HG02571 (cell line): ENCODE results near the gene CFAP57.
"Not testable (repeated sequence)": the region's sequence is repeated elsewhere in the genome, so short reads cannot be mapped to it uniquely, and the experiment has no call there.

ENCODE experiments used
- ATAC-seq: cut with Tn5 transposase; IDR thresholded peaks from one replicate; pipeline ENCODE4 v1.9.1; 2021; ENCODE audit warnings: mild to moderate bottlenecking, moderate library complexity; ENCODE audit not compliant: unreplicated experiment

Gene CFAP57

DNA sequence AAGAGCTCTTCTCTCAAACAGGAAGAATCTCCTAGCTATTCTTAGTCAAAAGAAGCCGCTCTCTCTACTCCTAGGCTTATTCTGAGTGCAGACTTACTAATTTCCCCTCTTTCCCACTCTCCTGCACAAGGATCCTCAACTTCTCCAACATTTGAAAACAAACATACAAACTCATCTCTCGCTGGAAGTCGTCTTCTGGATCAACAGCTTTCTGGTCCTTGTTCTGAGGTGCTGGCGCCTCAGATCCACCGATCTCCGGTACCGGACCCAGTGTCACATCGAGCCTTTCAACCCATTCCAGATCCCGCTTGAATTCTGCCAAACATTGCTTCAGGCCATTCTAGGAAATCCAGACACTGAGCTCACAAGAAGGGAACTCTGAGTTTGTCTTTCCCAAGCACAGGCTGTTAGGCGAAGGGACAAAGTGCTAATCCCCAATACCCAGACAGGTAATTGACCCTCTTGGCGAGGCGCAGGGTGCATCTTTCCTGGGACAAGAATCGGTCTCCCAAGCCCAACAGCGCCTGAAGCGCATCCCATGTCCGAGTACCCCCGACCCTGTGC, 736 bp upstream of the CFAP57 start:
- ATAC-seq, result no peak

DNA sequence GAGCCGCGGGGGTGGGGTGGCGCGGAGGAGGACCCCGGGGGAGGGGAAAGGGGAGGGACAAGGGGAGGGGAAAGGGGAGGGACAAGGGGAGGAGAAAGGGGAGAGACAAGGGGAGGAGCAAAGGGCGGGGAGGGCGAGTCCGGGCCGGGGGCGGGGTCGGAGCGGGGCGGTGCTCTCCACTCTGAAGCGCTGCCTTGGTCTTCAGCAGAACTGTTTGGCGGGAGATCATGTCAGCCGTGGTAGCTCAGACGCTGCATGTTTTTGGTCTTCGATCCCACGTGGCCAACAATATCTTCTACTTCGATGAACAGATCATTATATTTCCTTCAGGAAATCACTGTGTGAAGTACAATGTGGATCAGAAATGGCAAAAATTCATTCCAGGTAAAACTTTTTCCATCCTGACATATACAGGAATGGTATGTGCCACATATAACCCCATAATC, 420 bp downstream of the CFAP57 start:
- ATAC-seq, result peak; percentile 42

DNA sequence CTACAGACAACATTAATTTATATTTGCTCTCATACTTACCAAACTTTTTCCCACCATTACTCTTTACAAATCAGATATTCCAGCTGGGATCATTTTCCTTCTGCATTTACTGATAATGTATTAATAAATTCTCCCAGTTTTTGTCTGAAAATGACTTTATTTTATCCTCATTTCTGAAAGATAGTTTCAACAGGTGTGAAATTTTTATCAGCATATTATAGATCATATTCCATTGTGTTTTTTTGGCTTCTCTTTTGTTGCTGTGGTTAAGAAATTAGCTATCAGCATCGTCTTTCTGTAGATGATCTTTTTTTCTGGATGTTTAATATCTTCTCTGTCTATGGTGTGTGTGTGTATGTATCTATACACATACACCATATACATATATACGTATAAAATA, 2.7 kb downstream of the CFAP57 start:
- ATAC-seq, result no peak

DNA sequence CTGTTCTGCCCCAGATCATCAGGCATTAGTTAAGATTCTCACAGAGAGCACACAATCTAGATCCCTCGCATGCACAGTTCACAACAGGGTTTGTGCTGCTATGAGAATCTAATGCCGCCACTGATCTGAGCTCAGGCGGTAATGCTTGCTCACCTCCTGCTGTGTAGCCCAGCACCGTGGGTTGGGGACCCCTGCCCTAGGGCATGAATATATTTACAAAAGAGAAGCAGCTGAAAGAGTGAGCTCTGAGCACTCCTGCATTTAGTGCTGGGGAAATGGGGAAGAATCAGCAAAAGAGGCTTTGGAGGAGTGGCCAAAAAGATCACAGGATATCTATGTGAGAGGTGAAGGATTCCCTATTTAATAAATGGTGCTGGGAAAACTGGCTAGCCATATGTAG, 5.6 kb downstream of the CFAP57 start:
- no peak for ATAC-seq

DNA sequence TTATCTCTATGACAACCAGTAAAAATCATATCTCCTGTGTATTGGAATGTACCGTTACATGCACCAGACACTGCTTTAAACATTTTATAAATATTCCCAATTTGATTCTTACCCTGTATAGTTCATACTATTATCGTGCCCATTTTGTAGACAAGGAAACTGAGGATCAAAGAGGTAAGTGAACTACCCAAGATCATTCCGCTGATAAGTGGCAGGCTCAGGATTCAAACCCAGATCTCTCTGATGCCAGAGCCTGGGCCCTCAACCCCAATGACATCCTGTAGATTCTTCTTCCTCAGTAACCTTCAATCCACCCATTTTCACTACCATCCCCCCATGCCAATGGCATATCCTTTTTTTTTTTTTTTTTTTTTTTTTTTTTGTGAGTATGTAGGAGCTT, 12.3 kb downstream of the CFAP57 start:
- ATAC-seq, result no peak

DNA sequence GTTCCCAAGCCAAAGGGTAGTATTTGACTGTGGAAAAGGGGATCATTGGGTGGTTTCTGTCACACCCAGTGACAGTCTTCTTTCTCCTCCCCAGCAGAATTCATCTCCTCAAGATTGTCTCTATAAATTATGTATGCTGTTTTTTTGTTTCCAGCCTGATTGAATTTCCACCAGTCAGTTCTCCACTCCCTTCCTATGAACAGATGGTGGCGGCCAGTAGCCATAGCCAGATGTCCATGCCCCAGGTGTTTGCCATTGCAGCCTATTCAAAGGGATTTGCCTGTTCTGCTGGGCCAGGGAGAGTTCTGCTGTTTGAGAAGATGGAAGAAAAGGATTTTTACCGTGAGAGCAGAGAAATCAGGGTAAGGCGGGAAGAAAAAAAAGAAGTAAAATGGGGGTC, 12.9 kb downstream of the CFAP57 start:
- no peak for ATAC-seq

DNA sequence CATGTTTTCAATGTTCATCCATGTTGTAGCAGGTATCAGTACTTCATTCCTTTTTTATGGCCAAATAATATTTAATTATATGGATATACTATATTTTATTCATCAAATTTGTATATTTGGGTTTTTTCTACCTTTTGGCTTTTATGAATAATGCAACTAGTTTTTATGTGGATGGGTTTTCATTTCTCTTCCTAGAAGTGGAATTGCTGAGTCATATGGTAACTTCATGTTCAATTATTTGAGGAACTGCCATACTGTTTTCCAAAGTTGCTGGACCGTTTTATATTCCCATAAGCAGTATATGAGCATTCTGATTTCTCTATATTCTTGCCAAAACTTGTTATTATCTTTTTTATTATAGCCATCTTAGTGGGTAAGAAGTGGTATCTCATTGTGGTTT, 16.0 kb downstream of the CFAP57 start:
- no peak for ATAC-seq

DNA sequence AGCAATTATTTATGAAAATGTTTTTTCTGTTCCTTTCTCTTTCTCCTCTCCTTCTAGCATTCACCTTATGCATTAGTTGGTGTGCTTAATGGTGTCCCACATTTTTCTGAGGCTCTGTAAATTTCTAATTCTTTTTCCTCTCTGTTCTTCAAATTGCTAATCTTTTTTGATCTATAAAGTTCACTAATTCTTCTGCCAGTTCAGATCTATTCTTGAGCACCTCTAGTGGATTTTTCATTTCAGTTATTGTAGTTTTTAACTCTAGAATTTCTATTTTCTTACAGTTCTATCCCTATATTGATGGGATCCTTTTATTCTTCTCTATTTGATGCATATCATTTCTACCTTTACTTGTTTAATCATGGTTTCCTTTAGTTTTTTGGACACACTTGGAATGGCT, 22.4 kb downstream of the CFAP57 start:
- ATAC-seq, result no peak

DNA sequence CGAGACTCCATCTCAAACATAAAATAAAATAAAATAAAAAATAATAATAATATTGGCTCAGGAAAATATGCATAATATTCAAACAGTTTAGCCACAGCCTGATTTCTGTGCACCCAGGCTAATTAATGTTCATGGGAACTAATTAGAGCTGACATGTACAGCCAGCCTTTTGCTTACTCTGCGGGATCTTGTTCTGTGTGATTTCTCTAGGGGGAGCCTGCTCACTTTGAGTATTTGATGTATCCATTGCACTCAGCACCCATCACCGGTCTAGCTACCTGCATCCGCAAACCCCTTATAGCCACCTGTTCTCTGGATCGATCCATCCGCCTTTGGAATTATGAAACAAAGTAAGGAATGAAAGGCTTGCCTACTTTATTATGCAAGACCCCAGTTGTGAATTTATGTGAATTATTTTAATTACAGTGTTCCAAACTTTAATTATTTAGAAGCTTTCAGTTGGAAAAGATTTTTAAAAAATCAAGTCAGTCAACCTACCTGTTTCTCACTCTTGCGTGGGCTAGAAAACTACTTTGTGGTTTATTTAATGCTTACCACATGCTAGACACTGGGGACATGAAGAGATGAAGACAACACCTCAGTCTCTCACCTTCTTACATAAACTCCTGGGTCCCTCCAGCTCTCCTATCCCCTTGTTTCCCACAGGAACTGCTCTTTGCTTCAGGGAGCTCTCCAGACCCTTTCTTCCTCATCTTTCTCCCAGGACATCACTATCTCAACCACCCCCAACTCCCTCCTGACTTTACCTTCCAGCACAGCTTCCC, 25.4 kb downstream of the CFAP57 start:
- ATAC-seq, result no peak

DNA sequence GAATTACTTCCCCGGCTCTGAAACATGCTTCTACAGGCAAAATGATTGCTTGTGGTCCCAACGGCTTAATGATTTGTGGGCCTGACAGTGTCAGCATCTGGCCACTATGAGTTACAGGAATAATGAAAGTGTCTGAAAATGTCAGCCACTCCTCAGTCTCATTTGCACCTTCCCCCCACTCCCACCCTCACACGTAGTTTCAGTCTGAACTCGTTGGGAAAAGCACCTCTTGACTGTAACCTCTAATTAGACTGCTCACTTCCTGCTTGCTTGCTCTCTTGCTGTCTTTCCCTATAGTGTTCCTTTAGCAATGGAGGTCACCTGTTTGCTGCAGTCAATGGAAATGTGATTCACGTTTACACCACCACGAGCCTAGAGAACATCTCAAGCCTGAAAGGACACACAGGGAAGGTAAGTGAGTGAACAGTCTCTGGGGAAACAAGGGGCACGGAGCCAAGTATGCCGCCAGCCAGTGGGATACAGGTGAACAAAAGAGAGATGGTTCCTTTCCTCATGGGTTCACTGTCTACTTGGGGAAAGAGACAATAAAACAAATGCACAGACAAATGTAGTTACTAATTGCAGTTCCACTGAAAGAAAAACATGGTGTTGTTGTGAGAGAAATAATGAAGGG, 27.1 kb downstream of the CFAP57 start:
- peak; percentile 58 for ATAC-seq

DNA sequence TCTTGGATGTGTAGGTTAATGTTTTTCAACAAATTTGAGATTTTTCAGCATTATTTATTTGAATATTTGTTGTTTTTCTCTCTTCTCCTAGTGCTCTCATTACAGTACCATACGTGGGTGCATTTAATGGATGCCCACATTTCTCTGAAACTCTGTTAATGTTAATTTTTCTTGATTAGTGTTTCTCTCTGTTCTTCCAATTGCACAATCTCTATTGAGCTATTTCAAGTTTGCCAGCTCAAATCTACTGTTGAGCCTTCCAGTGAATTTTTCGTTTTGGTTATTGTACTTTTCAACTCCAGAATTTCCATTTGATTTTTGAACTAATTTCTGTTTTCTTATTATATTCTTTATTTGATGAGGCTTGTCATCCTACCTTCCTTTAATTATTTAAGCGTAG, 31.7 kb downstream of the CFAP57 start:
- ATAC-seq, result no peak

DNA sequence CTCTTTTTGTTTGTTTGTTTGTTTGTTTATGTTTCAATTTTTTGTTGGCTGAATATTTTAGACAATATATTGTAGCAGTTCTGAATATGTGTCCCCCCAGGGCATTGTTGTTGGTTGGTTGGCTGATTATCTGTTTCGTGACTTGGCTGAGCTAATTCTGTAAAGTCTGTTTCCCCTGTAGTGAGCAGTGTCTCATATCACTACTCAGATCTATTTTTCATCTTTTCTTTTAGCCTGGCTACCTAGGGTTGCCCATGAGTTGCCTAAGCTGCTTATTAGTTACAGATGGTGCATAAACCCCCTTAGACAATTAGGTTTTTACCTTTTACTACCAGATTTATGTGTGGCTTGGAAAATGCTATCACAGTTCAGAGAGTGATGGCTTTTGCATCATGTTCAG, 32.3 kb downstream of the CFAP57 start:
- no peak for ATAC-seq

DNA sequence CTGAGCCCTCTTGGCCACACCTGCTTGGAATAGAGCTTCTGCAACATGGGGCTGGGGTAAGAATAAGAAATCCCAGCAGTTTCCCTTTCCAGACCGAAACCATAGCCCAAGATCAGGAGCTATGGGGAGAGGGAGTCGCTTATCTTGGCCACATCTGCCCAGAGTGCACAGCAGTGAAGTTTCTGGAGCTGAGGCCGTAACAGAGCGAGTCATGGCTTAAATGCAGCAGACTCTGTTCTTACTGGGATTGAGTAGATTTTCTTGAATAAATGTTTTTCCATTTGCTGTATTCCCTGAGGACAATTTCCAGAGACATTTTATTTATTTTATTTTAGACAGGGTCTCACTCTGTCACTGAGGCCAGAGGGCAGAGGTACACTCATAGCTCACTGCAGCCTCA, 33.5 kb downstream of the CFAP57 start:
- ATAC-seq, result no peak

DNA sequence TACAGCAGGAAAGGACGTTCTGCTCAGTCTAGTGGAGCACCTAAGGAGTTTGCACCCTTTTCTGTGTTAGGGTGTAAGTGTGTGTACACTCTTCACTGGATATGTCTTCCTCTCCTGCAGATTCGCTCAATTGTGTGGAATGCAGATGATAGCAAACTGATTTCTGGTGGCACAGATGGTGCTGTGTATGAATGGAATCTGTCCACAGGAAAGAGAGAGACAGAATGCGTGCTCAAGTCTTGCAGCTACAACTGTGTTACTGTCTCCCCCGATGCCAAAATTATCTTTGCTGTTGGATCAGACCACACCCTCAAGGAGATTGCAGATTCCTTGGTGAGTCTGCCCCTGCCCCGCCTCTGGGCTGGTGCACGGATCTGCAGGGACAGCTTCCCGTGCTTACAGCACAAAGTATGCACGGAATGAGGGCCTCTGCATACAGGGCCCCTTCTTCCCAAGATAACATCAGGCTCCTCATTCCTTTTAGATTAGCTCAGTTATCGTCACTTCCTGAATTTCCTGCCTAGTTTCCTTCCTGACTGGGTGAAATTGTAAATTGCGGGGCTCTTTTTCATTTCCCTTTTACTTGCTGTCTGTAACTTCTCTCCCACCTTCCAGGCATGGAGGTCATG, 34.6 kb downstream of the CFAP57 start:
- ATAC-seq, result no peak

DNA sequence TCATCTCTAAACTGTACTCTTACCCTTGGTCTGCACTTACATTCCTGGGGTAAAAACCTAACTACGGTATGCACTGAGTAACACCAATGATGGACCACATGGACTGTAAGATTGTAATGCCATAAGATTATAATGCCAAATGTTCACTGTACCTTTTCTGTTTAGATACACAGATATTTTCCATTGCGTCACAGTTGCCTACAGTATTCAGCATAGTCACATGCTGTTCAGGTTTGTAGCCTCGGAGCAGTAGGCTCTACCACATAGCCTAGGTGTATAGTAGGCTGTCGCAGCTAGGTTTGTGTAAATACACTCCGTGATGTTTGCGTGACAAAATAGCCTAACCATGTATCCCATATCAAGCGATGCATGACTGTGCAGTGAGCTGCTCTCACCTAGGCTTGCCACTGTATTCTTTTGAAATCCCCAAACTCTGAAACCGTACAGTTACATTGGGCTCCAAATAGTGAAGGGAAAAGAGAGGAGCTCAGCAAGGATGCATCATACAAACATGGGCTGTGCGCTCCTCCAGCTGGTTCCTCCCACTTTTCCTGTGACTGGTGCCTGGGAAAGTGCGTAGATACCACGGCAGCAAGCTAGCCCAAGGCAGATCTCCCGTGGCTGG, 35.2 kb downstream of the CFAP57 start:
- no peak for ATAC-seq

DNA sequence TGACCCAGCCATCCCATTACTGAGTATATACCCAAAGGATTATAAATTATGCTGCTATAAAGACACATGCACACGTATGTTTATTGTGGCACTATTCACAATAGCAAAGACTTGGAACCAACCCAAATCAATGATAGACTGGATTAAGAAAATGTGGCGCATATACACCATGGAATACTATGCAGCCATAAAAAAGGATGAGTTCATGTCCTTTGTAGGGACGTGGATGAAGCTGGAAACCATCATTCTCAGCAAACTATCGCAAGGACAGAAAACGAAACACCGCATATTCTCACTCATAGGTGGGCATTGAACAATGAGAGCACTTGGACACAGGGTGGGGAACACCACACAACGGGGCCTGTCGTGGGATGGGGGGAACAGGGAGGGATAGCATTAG, 36.1 kb downstream of the CFAP57 start:
- not testable (repeated sequence) for ATAC-seq

DNA sequence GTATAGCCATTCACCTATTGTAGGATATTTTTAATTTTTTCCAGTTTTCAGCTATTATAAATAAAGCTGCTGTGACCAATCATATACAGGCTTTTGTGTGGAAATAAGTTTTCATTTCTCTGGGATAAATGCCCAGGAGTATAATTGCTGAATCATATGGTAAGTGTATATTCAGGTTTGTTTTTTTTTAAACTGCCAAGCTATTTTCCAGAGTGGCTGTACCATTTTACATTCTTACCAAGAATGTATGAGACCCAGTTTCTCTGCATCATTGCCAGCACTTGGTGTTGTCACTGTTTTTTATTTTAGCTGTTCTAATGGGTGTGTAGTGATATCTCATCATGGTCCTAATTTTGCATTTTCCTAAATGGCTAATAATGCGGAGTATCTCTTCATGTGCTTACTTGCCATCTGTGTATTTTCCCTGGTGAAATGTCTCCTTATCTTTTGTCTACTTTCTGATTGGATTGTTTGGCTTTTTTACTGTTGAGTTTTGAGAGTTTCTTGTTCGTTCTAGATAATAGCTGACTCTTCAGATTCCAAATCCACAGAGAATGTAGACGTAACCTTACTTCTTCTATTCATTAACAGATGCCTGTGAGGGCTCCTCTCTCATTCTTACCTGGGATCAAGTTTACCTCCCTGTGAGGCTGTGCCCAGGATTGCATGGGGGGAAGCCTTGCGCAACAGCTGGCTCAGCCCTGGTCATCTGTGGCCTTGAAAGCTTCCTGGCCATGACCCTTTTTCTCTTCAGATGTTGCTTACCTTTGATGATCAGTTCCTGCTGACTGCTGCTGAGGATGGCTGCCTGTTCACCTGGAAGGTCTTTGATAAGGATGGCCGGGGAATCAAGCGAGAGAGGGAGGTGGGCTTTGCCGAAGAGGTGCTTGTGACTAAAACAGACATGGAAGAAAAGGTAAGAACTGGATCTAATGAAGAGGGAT, 42.6 kb downstream of the CFAP57 start:
- ATAC-seq, result no peak

DNA sequence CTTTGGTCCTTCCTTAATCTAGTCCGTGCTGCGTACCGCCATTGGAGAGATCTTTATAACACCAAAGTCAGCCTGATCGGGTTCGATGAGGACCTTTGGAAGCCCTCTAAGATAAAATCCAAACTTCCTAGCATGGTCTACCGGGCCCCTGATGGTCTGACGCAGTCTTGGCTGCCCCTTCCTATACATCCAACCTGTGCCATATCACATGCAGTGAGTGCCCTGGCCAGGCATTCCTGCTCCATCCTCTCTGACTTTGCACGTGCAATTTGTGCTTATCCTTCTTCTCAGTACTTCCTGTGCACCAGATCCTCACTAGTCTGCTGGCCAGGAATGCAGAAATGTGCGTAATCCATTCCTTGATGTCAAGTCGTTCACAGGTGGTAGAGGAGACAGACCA, 45.6 kb downstream of the CFAP57 start:
- ATAC-seq, result no peak

DNA sequence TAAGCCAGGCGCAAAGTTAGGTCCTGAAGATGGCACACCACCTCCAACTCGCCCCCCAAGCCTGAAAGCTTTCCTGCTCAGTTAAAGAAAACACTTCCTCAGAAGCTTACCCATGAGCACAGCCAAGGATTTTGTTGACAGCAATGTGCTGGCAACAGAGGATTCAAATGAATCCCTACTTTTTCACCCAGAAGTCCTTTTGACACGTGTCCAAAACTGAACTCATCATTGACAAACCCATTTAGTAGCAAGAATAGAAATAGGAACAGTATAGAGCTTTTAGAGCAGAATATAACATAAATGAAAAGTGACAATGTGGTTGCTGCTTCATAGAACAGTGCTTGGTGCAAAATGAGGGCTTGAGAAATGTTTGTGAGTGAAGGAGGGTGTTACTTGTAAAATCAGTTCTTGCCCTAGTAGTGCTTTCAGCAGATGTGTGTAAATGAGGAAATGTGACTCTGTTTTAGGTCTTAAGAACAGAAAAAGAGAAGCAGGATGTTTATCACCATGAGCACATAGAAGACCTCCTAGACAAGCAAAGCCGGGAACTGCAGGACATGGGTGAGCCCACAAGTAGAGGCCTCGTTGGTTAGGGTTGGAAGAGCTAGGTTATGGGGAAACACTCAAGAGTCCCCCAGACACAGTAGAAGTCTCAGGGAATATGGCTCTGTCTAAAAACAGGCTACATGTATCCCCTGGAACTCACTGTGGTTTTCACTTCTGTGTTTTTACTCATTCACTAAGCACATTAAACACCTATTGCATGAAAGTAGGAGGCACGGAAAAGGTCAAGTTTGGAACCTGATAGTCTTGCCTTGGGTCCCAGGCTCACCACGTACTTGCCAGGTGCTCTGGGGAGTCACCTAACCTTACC, 49.0 kb downstream of the CFAP57 start:
- ATAC-seq, result peak; percentile 63
